WTC11 (cell line): ENCODE results near the gene PARS2. TPM values are rescaled to one million over a fixed set of nuclear protein-coding genes. Genes with fewer than 3 reads are reported as not detected.
A peak's percentile ranks its signal among the peaks of the same experiment; 100 is the strongest.

ENCODE experiments used
- ATAC-seq: fragments of 200-7000 bp; cut with Tn5 transposase; 2 replicates; pipeline ENCODE4 v1.10.0; 2021; ENCODE audit warnings: mild to moderate bottlenecking, moderate library complexity
- CTCF ChIA-PET: fragments of 300-600 bp; sonication (Branson Sonifier 250); formaldehyde crosslinking; loops from one replicate; lab custom pipeline; 2021; ENCODE audit warnings: antibody characterized with exemption; lab: Charles Lee
- POLR2A ChIA-PET: fragments of 350-600 bp; sonication (Branson Sonifier 250); formaldehyde crosslinking; loops from one replicate; lab custom pipeline; 2021; ENCODE audit warnings: antibody characterized with exemption; lab: Charles Lee
- DNase-seq: peaks from one replicate; pipeline ENCODE4 v3.0.0; 2021; ENCODE audit warnings: low spot score
- H3K27ac Mint-ChIP-seq: 2 replicates; pipeline ENCODE4 v1.8.0; 2021; ENCODE audit warnings: mixed read lengths
- H3K27me3 Mint-ChIP-seq: 2 replicates; pipeline ENCODE4 v1.8.0; 2021; ENCODE audit warnings: low read depth, mild to moderate bottlenecking, moderate library complexity, mixed read lengths
- H3K36me3 Mint-ChIP-seq: 2 replicates; pipeline ENCODE4 v1.8.0; 2021; ENCODE audit warnings: mixed read lengths
- H3K4me1 Mint-ChIP-seq: 2 replicates; pipeline ENCODE4 v1.8.0; 2022; ENCODE audit warnings: mixed read lengths
- H3K4me3 Mint-ChIP-seq: 2 replicates; pipeline ENCODE4 v1.8.0; 2021; ENCODE audit warnings: mild to moderate bottlenecking, moderate library complexity, mixed read lengths
- H3K9me3 Mint-ChIP-seq: 2 replicates; pipeline ENCODE4 v1.8.0; 2021; ENCODE audit warnings: mixed read lengths
- GABPB1 ChIP-seq: sonication (generic); formaldehyde crosslinking; IDR thresholded peaks from 2 replicates; pipeline ENCODE4 v1.8.1; 2023; ENCODE audit warnings: mild to moderate bottlenecking, missing genetic modification reagents
- HMGA2 ChIP-seq: fragments of 250-450 bp; sonication (Bioruptor Pico); IDR thresholded peaks from 2 replicates; pipeline ENCODE4 v1.4.0; 2021; ENCODE audit warnings: mild to moderate bottlenecking, moderate library complexity
- NFATC4 ChIP-seq: fragments of 250-450 bp; sonication (Bioruptor Pico); IDR thresholded peaks from 2 replicates; pipeline ENCODE4 v1.9.0; 2021; ENCODE audit warnings: mild to moderate bottlenecking
- NFYB ChIP-seq: sonication (generic); formaldehyde crosslinking; conservative IDR thresholded peaks from 2 replicates; pipeline ENCODE4 v1.8.0; 2022; ENCODE audit warnings: low read depth, missing genetic modification reagents
- NR3C1 ChIP-seq: sonication (generic); formaldehyde crosslinking; conservative IDR thresholded peaks from 2 replicates; pipeline ENCODE4 v1.8.1; 2023; ENCODE audit warnings: low read depth, mild to moderate bottlenecking, missing genetic modification reagents
- ZNF121 ChIP-seq: sonication (generic); formaldehyde crosslinking; IDR thresholded peaks from 2 replicates; pipeline ENCODE4 v1.8.0; 2023; ENCODE audit warnings: missing genetic modification reagents
- total RNA-seq: library from RNA; stranded (reverse); gene quantifications from 3 replicates; pipeline ENCODE4 v1.2.3, GENCODE V29; 2021
- TF ChIP-seq, protein P1 (sequence below): sonication (generic); formaldehyde crosslinking; IDR thresholded peaks from 2 replicates; pipeline ENCODE4 v1.8.1; 2022; ENCODE audit warnings: low read depth, mild to moderate bottlenecking, moderate library complexity, missing genetic modification reagents, borderline replicate concordance
- TF ChIP-seq, protein P2 (sequence below): fragments of 250-450 bp; sonication (Bioruptor Pico); IDR thresholded peaks from 2 replicates; pipeline ENCODE4 v1.9.0; 2021; ENCODE audit warnings: moderate library complexity, mild to moderate bottlenecking, inconsistent platforms, borderline replicate concordance
- TF ChIP-seq, protein P3 (sequence below): sonication (generic); formaldehyde crosslinking; IDR thresholded peaks from 2 replicates; pipeline ENCODE4 v1.8.1; 2023; ENCODE audit warnings: mild to moderate bottlenecking, moderate library complexity, missing genetic modification reagents
- TF ChIP-seq, protein P4 (sequence below): sonication (generic); formaldehyde crosslinking; IDR thresholded peaks from 2 replicates; pipeline ENCODE4 v1.8.0; 2022; ENCODE audit warnings: mild to moderate bottlenecking, missing genetic modification reagents
- TF ChIP-seq, protein P5 (sequence below): fragments of 250-450 bp; sonication (Bioruptor Pico); conservative IDR thresholded peaks from 2 replicates; pipeline ENCODE4 v1.9.0; 2021; ENCODE audit warnings: mild to moderate bottlenecking
- TF ChIP-seq, protein P6 (sequence below): sonication (generic); formaldehyde crosslinking; conservative IDR thresholded peaks from 2 replicates; pipeline ENCODE4 v1.8.1; 2023; ENCODE audit warnings: mild to moderate bottlenecking, low read depth, missing genetic modification reagents, moderate library complexity
- TF ChIP-seq, protein P7 (sequence below): sonication (generic); formaldehyde crosslinking; conservative IDR thresholded peaks from 2 replicates; pipeline ENCODE4 v1.8.1; 2022; ENCODE audit warnings: mild to moderate bottlenecking, missing genetic modification reagents
- TF ChIP-seq, protein P8 (sequence below): sonication (generic); formaldehyde crosslinking; IDR thresholded peaks from 2 replicates; pipeline ENCODE4 v1.8.0; 2023; ENCODE audit warnings: mild to moderate bottlenecking, missing genetic modification reagents

Gene PARS2
- total RNA-seq, 1 experiment from 2014 or later: 11.5 TPM

DNA sequence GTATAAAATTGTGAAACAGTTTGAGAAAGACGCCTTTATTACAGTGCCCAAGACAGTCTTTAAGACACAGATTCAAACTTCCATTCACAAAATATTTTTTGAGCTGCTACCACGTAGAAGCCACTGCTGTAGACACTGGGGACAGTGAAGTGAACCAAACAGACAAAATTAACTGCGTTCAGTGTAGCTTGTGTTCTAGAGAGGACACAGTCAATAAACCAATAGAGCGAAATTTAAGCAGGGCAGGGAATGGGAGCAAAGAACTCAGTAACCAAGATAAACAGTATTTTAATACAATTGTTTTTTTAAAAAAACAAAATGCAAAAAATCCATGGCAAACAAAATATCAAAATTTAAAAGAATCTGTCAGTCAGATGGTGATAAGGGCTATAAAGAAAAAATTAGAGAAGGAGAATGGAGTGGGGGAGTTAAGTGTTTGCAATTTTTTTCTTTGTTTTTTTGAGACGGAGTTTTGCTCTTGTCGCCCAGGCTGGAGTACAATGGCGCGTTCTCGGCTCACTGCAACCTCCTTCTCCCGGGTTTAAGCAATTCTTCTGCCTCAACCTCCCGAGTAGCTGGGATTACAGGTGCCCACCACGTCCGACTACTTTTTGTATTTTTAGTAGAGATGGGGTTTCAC is 719 bp upstream of the PARS2 start:
- Mint-ChIP-seq H3K36me3 (no peaks in the 10 kb centered on the region), H3K4me1 (peaks cover 22% of the 10 kb centered on the region), H3K9me3 (no peaks in the 10 kb centered on the region), H3K4me3 (peak overlapping the region; percentile 94), H3K27me3 (no peaks in the 10 kb centered on the region; the same call in 1 of the 2 replicates), H3K27ac (peak overlapping the region; percentile 92)
- ATAC-seq: no peak
- POLR2A ChIA-PET: no interaction called here
- no peak for DNase-seq
- TF ChIP-seq, protein P1, sequence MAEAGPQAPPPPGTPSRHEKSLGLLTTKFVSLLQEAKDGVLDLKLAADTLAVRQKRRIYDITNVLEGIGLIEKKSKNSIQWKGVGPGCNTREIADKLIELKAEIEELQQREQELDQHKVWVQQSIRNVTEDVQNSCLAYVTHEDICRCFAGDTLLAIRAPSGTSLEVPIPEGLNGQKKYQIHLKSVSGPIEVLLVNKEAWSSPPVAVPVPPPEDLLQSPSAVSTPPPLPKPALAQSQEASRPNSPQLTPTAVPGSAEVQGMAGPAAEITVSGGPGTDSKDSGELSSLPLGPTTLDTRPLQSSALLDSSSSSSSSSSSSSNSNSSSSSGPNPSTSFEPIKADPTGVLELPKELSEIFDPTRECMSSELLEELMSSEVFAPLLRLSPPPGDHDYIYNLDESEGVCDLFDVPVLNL: no peak
- TF ChIP-seq HMGA2 (CRISPR knock-in tag) (no peak), NFYB (CRISPR knock-in tag) (no peak), ZNF121 (CRISPR knock-in tag) (no peak), NR3C1 (CRISPR knock-in tag) (no peak), NFATC4 (CRISPR knock-in tag) (no peak), GABPB1 (no peak)
- TF ChIP-seq, protein P2, sequence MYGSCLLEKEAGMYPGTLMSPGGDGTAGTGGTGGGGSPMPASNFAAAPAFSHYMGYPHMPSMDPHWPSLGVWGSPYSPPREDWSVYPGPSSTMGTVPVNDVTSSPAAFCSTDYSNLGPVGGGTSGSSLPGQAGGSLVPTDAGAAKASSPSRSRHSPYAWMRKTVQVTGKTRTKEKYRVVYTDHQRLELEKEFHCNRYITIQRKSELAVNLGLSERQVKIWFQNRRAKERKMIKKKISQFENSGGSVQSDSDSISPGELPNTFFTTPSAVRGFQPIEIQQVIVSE (CRISPR knock-in tag): no peak
- TF ChIP-seq, protein P3, sequence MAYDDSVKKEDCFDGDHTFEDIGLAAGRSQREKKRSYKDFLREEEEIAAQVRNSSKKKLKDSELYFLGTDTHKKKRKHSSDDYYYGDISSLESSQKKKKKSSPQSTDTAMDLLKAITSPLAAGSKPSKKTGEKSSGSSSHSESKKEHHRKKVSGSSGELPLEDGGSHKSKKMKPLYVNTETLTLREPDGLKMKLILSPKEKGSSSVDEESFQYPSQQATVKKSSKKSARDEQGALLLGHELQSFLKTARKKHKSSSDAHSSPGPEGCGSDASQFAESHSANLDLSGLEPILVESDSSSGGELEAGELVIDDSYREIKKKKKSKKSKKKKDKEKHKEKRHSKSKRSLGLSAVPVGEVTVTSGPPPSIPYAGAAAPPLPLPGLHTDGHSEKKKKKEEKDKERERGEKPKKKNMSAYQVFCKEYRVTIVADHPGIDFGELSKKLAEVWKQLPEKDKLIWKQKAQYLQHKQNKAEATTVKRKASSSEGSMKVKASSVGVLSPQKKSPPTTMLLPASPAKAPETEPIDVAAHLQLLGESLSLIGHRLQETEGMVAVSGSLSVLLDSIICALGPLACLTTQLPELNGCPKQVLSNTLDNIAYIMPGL (CRISPR knock-in tag): no peak
- TF ChIP-seq, protein P4, sequence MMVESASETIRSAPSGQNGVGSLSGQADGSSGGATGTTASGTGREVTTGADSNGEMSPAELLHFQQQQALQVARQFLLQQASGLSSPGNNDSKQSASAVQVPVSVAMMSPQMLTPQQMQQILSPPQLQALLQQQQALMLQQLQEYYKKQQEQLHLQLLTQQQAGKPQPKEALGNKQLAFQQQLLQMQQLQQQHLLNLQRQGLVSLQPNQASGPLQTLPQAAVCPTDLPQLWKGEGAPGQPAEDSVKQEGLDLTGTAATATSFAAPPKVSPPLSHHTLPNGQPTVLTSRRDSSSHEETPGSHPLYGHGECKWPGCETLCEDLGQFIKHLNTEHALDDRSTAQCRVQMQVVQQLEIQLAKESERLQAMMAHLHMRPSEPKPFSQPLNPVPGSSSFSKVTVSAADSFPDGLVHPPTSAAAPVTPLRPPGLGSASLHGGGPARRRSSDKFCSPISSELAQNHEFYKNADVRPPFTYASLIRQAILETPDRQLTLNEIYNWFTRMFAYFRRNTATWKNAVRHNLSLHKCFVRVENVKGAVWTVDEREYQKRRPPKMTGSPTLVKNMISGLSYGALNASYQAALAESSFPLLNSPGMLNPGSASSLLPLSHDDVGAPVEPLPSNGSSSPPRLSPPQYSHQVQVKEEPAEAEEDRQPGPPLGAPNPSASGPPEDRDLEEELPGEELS (CRISPR knock-in tag): no peak
- TF ChIP-seq, protein P5, sequence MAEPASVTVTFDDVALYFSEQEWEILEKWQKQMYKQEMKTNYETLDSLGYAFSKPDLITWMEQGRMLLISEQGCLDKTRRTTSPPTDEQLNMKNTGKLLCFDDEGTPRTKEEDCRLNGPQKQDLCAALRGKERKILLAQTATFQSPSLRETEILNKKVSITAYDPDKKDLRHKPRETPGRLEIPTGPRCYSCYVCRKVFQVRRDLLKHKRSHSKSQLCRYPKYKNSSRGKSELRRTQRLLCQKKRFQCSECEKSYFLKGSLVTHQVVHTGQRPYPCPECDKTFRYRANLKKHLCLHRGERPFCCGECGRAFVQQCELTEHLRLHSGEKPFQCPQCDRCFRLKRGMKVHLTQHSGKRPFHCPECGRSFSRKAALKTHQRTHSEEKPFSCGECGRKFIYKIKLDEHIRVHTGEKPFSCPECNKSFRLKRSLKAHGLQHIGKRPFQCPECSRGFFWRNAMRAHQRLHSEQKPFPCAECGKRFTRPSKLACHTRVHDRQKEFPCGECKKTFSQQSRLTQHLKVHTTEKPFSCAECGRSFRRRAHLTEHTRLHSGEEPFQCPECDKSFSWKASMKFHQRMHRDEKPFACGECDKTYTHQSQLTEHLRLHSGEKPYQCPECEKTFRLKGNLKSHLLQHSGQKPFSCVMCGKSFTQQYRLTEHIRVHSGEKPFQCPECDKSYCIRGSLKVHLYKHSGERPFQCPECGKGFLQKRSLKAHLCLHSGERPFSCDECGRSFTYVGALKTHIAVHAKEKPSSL (CRISPR knock-in tag): no peak
- TF ChIP-seq, protein P6, sequence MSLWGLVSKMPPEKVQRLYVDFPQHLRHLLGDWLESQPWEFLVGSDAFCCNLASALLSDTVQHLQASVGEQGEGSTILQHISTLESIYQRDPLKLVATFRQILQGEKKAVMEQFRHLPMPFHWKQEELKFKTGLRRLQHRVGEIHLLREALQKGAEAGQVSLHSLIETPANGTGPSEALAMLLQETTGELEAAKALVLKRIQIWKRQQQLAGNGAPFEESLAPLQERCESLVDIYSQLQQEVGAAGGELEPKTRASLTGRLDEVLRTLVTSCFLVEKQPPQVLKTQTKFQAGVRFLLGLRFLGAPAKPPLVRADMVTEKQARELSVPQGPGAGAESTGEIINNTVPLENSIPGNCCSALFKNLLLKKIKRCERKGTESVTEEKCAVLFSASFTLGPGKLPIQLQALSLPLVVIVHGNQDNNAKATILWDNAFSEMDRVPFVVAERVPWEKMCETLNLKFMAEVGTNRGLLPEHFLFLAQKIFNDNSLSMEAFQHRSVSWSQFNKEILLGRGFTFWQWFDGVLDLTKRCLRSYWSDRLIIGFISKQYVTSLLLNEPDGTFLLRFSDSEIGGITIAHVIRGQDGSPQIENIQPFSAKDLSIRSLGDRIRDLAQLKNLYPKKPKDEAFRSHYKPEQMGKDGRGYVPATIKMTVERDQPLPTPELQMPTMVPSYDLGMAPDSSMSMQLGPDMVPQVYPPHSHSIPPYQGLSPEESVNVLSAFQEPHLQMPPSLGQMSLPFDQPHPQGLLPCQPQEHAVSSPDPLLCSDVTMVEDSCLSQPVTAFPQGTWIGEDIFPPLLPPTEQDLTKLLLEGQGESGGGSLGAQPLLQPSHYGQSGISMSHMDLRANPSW (CRISPR knock-in tag): no peak
- TF ChIP-seq, protein P7, sequence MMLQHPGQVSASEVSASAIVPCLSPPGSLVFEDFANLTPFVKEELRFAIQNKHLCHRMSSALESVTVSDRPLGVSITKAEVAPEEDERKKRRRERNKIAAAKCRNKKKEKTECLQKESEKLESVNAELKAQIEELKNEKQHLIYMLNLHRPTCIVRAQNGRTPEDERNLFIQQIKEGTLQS: no peak
- TF ChIP-seq, protein P8, sequence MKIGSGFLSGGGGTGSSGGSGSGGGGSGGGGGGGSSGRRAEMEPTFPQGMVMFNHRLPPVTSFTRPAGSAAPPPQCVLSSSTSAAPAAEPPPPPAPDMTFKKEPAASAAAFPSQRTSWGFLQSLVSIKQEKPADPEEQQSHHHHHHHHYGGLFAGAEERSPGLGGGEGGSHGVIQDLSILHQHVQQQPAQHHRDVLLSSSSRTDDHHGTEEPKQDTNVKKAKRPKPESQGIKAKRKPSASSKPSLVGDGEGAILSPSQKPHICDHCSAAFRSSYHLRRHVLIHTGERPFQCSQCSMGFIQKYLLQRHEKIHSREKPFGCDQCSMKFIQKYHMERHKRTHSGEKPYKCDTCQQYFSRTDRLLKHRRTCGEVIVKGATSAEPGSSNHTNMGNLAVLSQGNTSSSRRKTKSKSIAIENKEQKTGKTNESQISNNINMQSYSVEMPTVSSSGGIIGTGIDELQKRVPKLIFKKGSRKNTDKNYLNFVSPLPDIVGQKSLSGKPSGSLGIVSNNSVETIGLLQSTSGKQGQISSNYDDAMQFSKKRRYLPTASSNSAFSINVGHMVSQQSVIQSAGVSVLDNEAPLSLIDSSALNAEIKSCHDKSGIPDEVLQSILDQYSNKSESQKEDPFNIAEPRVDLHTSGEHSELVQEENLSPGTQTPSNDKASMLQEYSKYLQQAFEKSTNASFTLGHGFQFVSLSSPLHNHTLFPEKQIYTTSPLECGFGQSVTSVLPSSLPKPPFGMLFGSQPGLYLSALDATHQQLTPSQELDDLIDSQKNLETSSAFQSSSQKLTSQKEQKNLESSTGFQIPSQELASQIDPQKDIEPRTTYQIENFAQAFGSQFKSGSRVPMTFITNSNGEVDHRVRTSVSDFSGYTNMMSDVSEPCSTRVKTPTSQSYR (CRISPR knock-in tag): no peak
- CTCF ChIA-PET: interaction anchor here (0.7 to 3.0 kb wide), 4 partner anchors 16 to 217 kb away, joined by 3 to 11 read pairs (median 5); partner anchors contain the start of genes ACOT11 and TTC22
